OCI-LY3 (cell line): ENCODE measurements around the gene DQX1.

ENCODE experiments used
- CTCF ChIP-seq: fragments of 200-600, 300-600 bp; sonication (generic); IDR thresholded peaks from 2 replicates; pipeline ENCODE4 v1.5.1; 2014; ENCODE audit warnings: antibody characterized with exemption, low read length, low read depth
- EZH2phosphoT487 ChIP-seq: fragments of 200-600 bp; shearing (Covaris generic); IDR thresholded peaks from 2 replicates; pipeline ENCODE4 v1.6.1; 2018; ENCODE audit warnings: antibody characterized with exemption, mixed run types, low read depth

- TF ChIP-seq CTCF (no peak), EZH2phosphoT487 (no peak)
Observed at GRCh38 chr2:74491648-74492544, 34.1 kb downstream of the DQX1 start.
